ENCODE data around the gene DENND4A. TPM values are rescaled to one million over a fixed set of nuclear protein-coding genes. Genes with fewer than 3 reads are reported as not detected.
A peak's percentile ranks its signal among the peaks of the same experiment; 100 is the strongest.

DENND4A gene
- total RNA-seq, 3 donors from 2014 or later (not counting 1 experiment from before 2014, with no cell fraction given), result 65.8 to 84.6 (median 66.1) TPM

GRCh38 chr15:65822316-65822715, 30.2 kb upstream of the DENND4A start:
- no peaks in the 10 kb centered on the region for H3K27me3 ChIP-seq (ENCODE audit: control insufficient read depth, insufficient read depth, low read length)
- peaks cover 0 to 2% of the 10 kb centered on the region in 2 donors for H3K9me3 Mint-ChIP-seq
- no peak overlapping the region for H3K27ac ChIP-seq (ENCODE audit: low read length)
- TF ChIP-seq, protein P1, sequence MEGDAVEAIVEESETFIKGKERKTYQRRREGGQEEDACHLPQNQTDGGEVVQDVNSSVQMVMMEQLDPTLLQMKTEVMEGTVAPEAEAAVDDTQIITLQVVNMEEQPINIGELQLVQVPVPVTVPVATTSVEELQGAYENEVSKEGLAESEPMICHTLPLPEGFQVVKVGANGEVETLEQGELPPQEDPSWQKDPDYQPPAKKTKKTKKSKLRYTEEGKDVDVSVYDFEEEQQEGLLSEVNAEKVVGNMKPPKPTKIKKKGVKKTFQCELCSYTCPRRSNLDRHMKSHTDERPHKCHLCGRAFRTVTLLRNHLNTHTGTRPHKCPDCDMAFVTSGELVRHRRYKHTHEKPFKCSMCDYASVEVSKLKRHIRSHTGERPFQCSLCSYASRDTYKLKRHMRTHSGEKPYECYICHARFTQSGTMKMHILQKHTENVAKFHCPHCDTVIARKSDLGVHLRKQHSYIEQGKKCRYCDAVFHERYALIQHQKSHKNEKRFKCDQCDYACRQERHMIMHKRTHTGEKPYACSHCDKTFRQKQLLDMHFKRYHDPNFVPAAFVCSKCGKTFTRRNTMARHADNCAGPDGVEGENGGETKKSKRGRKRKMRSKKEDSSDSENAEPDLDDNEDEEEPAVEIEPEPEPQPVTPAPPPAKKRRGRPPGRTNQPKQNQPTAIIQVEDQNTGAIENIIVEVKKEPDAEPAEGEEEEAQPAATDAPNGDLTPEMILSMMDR (IDR thresholded peaks at IDR 0.05), result no peak
- no peaks in the 10 kb centered on the region for H3K36me3 Mint-ChIP-seq
- no peaks in the 10 kb centered on the region for H3K9me3 ChIP-seq (ENCODE audit: control insufficient read depth, insufficient read depth, low read length)
- H3K4me3 Mint-ChIP-seq, result no peak overlapping the region
- H3K27me3 Mint-ChIP-seq (ENCODE audit: low read depth in 2 of 2), result no peaks in the 10 kb centered on the region
- intact Hi-C loops (cut with micrococcal nuclease), result no loop called here
- peak overlapping the region; percentile 96 to 100 for H3K27ac Mint-ChIP-seq
- 96% methylated on average over 2 of the region's 3 CpGs for WGBS (ENCODE audit: insufficient coverage)
- peaks cover 44% of the 10 kb centered on the region for H3K4me1 ChIP-seq (ENCODE audit: control insufficient read depth, insufficient read depth, low read length)
- no peak overlapping the region for H3K4me3 ChIP-seq (ENCODE audit: low read length)
- H3K4me1 Mint-ChIP-seq, result peaks cover 42% of the 10 kb centered on the region in 2 donors
- no peaks in the 10 kb centered on the region for H3K36me3 ChIP-seq (ENCODE audit: control insufficient read depth, insufficient read depth, low read length)
- ATAC-seq, result no peak
- DNase-seq, result no peak

- DNase-seq (no peak), ATAC-seq (no peak)
- H3K4me1 ChIP-seq (ENCODE audit: control insufficient read depth, insufficient read depth, low read length), result peaks cover 47% of the 10 kb centered on the region
- H3K9me3 ChIP-seq (ENCODE audit: control insufficient read depth, insufficient read depth, low read length), result no peaks in the 10 kb centered on the region
- intact Hi-C loops (cut with micrococcal nuclease), result no loop called here
- H3K4me1 Mint-ChIP-seq, result peaks cover 44 to 49% of the 10 kb centered on the region in 2 donors
- peak overlapping the region; percentile 96 for H3K27ac ChIP-seq (ENCODE audit: low read length)
- peak overlapping the region; percentile 96 to 100 for H3K27ac Mint-ChIP-seq
- no peaks in the 10 kb centered on the region for H3K36me3 Mint-ChIP-seq
- TF ChIP-seq, protein P1 (IDR thresholded peaks at IDR 0.05), result no peak
- H3K36me3 ChIP-seq (ENCODE audit: control insufficient read depth, insufficient read depth, low read length), result no peaks in the 10 kb centered on the region
- H3K9me3 Mint-ChIP-seq, result peaks cover 0 to 2% of the 10 kb centered on the region in 2 donors
- H3K27me3 Mint-ChIP-seq (ENCODE audit: low read depth in 2 of 2), result no peaks in the 10 kb centered on the region
- no peak overlapping the region for H3K4me3 ChIP-seq (ENCODE audit: low read length)
- H3K27me3 ChIP-seq (ENCODE audit: control insufficient read depth, insufficient read depth, low read length), result no peaks in the 10 kb centered on the region
- peak overlapping the region; percentile 21 for H3K4me3 Mint-ChIP-seq
Measured at GRCh38 chr15:65821070-65821469, 29.0 kb upstream of the DENND4A start.

GRCh38 chr15:65819563-65819960, 27.5 kb upstream of the DENND4A start:
- H3K4me1 ChIP-seq (ENCODE audit: control insufficient read depth, insufficient read depth, low read length), result peaks cover 49% of the 10 kb centered on the region
- H3K27me3 Mint-ChIP-seq (ENCODE audit: low read depth in 2 of 2), result no peaks in the 10 kb centered on the region
- TF ChIP-seq, protein P1 (IDR thresholded peaks at IDR 0.05), result no peak
- H3K27ac ChIP-seq (ENCODE audit: low read length), result peak overlapping the region; percentile 96
- DNase-seq, result peak in 1 of 2 donors; percentile 41
- H3K36me3 Mint-ChIP-seq, result no peaks in the 10 kb centered on the region
- WGBS (ENCODE audit: insufficient coverage), result 99% methylated on average over 3 of the region's 3 CpGs
- no peaks in the 10 kb centered on the region for H3K36me3 ChIP-seq (ENCODE audit: control insufficient read depth, insufficient read depth, low read length)
- peaks cover 46 to 51% of the 10 kb centered on the region in 2 donors for H3K4me1 Mint-ChIP-seq
- no peaks in the 10 kb centered on the region for H3K27me3 ChIP-seq (ENCODE audit: control insufficient read depth, insufficient read depth, low read length)
- ATAC-seq, result peak in 2 of 3 donors; percentile 21 to 26
- H3K9me3 ChIP-seq (ENCODE audit: control insufficient read depth, insufficient read depth, low read length), result no peaks in the 10 kb centered on the region
- peak overlapping the region; percentile 89 for H3K4me3 Mint-ChIP-seq
- peaks cover 0 to 2% of the 10 kb centered on the region in 2 donors for H3K9me3 Mint-ChIP-seq
- no peak overlapping the region for H3K4me3 ChIP-seq (ENCODE audit: low read length)
- H3K27ac Mint-ChIP-seq, result peak overlapping the region; percentile 96 to 100
- intact Hi-C loops (cut with micrococcal nuclease), result loop anchor here (1.0 to 2.0 kb wide), 3 partner anchors 13 to 38 kb away; partner anchors contain the start of gene DENND4A
